Liver (tissue), 9 donors: ENCODE data around the gene TAF1B. TPM values are rescaled to one million over a fixed set of nuclear protein-coding genes. Genes with fewer than 3 reads are reported as not detected.
A peak's percentile ranks its signal among the peaks of the same experiment; 100 is the strongest.

Source experiments
- DNase-seq: peaks from one replicate; pipeline ENCODE4 v3.0.0-alpha.2; 2017; ENCODE audit warnings: low spot score
- H3K27ac ChIP-seq, 2 donors: one replicate each; pipeline ENCODE4 v1.7.0; 2013; ENCODE audit warnings: inconsistent platforms in 2 of 2, low read length in 2 of 2, control low read depth in 1 of 2, low read depth in 1 of 2, mild to moderate bottlenecking in 1 of 2
- H3K27me3 ChIP-seq, 4 donors: one replicate each; pipeline versions ENCODE4 v1.6.1 to v1.7.0; 2013; ENCODE audit warnings: low read length in 3 of 4, inconsistent platforms in 1 of 4, mild to moderate bottlenecking in 1 of 4, moderate library complexity in 1 of 4; ENCODE audit not compliant: control insufficient read depth in 4 of 4, insufficient read depth in 4 of 4
- H3K36me3 ChIP-seq, 4 donors: one replicate each; pipeline versions ENCODE4 v1.6.1 to v1.7.0; 2013; ENCODE audit warnings: low read length in 3 of 4, mild to moderate bottlenecking in 3 of 4, low read depth in 1 of 4, moderate library complexity in 1 of 4; ENCODE audit not compliant: control insufficient read depth in 4 of 4, insufficient read depth in 3 of 4
- H3K4me1 ChIP-seq, 4 donors: one replicate each; pipeline versions ENCODE4 v1.6.1 to v1.7.0; 2013; ENCODE audit warnings: low read length in 3 of 4, mild to moderate bottlenecking in 3 of 4, moderate library complexity in 1 of 4; ENCODE audit not compliant: control insufficient read depth in 4 of 4, insufficient read depth in 4 of 4
- H3K4me3 ChIP-seq, 3 donors: one replicate each; pipeline versions ENCODE4 v1.6.1 to v1.7.0; 2013; ENCODE audit warnings: low read length in 3 of 3, control low read depth in 1 of 3, low read depth in 1 of 3, mild to moderate bottlenecking in 1 of 3
- H3K9ac ChIP-seq, 2 donors: one replicate each; pipeline ENCODE4 v1.7.0; 2013; ENCODE audit warnings: low read length in 2 of 2, mild to moderate bottlenecking in 2 of 2, moderate library complexity in 2 of 2, control low read depth in 1 of 2, low read depth in 1 of 2
- H3K9me3 ChIP-seq, 4 donors: one replicate each; pipeline versions ENCODE4 v1.6.1 to v1.7.0; 2013; ENCODE audit warnings: low read length in 3 of 4; ENCODE audit not compliant: control insufficient read depth in 4 of 4
- ATF3 ChIP-seq: IDR thresholded peaks from 2 replicates; pipeline ENCODE4 v1.6.1; 2016; ENCODE audit warnings: antibody characterized with exemption
- CTCF ChIP-seq: fragments of 150-350 bp; IDR thresholded peaks from 2 replicates; pipeline ENCODE4 v1.5.1; 2017; ENCODE audit warnings: improper control_type of control experiment, low read depth, low read length; ENCODE audit not compliant: missing input control
- EGR1 ChIP-seq, 2 donors: IDR thresholded peaks; 2 replicates each; pipeline ENCODE4 v1.6.1; 2016 to 2018; ENCODE audit warnings: antibody characterized with exemption in 2 of 2, low read depth in 2 of 2
- FOXA1 ChIP-seq: IDR thresholded peaks from 2 replicates; pipeline ENCODE4 v1.6.1; 2016; ENCODE audit warnings: antibody characterized with exemption
- FOXA2 ChIP-seq: IDR thresholded peaks from 2 replicates; pipeline ENCODE4 v1.6.1; 2016; ENCODE audit warnings: antibody characterized with exemption
- GABPA ChIP-seq, 2 donors: IDR thresholded peaks in 1 of 2; conservative IDR thresholded peaks in 1 of 2; 2 replicates each; pipeline ENCODE4 v1.6.1; 2016; ENCODE audit warnings: antibody characterized with exemption in 2 of 2, mild to moderate bottlenecking in 1 of 2, moderate library complexity in 1 of 2
- HNF4A ChIP-seq, 2 donors: conservative IDR thresholded peaks; 2 replicates each; pipeline ENCODE4 v1.6.1; 2016; ENCODE audit warnings: antibody characterized with exemption in 2 of 2, mild to moderate bottlenecking in 2 of 2
- HNF4G ChIP-seq: IDR thresholded peaks from 2 replicates; pipeline ENCODE4 v1.6.1; 2016; ENCODE audit warnings: antibody characterized with exemption
- JUND ChIP-seq, 2 donors: IDR thresholded peaks; 2 replicates each; pipeline ENCODE4 v1.6.1; 2016; ENCODE audit warnings: antibody characterized with exemption in 2 of 2
- MAX ChIP-seq: IDR thresholded peaks from 2 replicates; pipeline ENCODE4 v1.6.1; 2016; ENCODE audit warnings: antibody characterized with exemption
- NR2F2 ChIP-seq: IDR thresholded peaks from 2 replicates; pipeline ENCODE4 v1.6.1; 2016; ENCODE audit warnings: antibody characterized with exemption
- RAD21 ChIP-seq, 2 donors: IDR thresholded peaks; 2 replicates each; pipeline ENCODE4 v1.6.1; 2016; ENCODE audit warnings: antibody characterized with exemption in 2 of 2, mild to moderate bottlenecking in 2 of 2
- REST ChIP-seq: IDR thresholded peaks from 2 replicates; pipeline ENCODE4 v1.6.1; 2016; ENCODE audit warnings: antibody characterized with exemption, mild to moderate bottlenecking
- RXRA ChIP-seq, 2 donors: IDR thresholded peaks; 2 replicates each; pipeline ENCODE4 v1.6.1; 2017 to 2018; ENCODE audit warnings: antibody characterized with exemption in 2 of 2, mild to moderate bottlenecking in 1 of 2
- SP1 ChIP-seq: IDR thresholded peaks from 2 replicates; pipeline ENCODE4 v1.6.1; 2018; ENCODE audit warnings: antibody characterized with exemption, mild to moderate bottlenecking
- TAF1 ChIP-seq: conservative IDR thresholded peaks from 2 replicates; pipeline ENCODE4 v1.6.1; 2016; ENCODE audit warnings: antibody characterized with exemption, mild to moderate bottlenecking
- YY1 ChIP-seq: IDR thresholded peaks from 2 replicates; pipeline ENCODE4 v1.6.1; 2016; ENCODE audit warnings: antibody characterized with exemption, mild to moderate bottlenecking
- ZBTB33 ChIP-seq: IDR thresholded peaks from 2 replicates; pipeline ENCODE4 v1.6.1; 2016; ENCODE audit warnings: antibody characterized with exemption
- WGBS: extraction: QIAGEN DNeasy Blood & Tissue Kit; methylation state at CpG from one replicate; pipeline ENCODE4 v1.1.7; 2013; 5-methylcytosine and 5-hydroxymethylcytosine counted together
- polyA plus RNA-seq, 2 donors: library from polyadenylated mRNA; stranded (reverse) in 1 of 2; unstranded in 1 of 2; fragments of 200-250 nt in 1 of 2; fragments of >200 nt in 1 of 2; fragmentation: Nextera tagmentation in 1 of 2; extraction: Ambion mirVana in 1 of 2; gene quantifications; one replicate each; pipeline versions ENCODE4 v1.2.1 to v1.2.3, GENCODE V29; 2013 to 2015
- total RNA-seq, 2 donors: library from RNA; depleted of rRNA; stranded (reverse); fragments of >200 nt; gene quantifications; one replicate each; pipeline ENCODE4 v1.2.3, GENCODE V29; 2014
- donor health status: healthy.
- donor health status: healthy.
- donor health status: healthy.
- donor health status: healthy.
- donor health status: healthy.

Gene TAF1B
- total and polyA plus RNA-seq, 4 donors: 3.1 to 17.2 (median 5.6) TPM

GRCh38 chr2:9912468-9912867, 69.2 kb downstream of the TAF1B start:
- Histone ChIP-seq H3K27me3 (no peaks in the 10 kb centered on the region), H3K4me3 (no peak overlapping the region), H3K9me3 (no peaks in the 10 kb centered on the region), H3K27ac (peak overlapping the region; percentile 27 to 45), H3K36me3 (peaks cover 0 to 3% (median 0%) of the 10 kb centered on the region in 4 donors), H3K9ac (no peak overlapping the region), H3K4me1 (peaks cover 0 to 7% (median 2%) of the 10 kb centered on the region in 4 donors)
- TF ChIP-seq SP1 (peak; percentile 81), HNF4A (conservative IDR thresholded peaks at IDR 0.05) (peak; percentile 80 to 84), YY1 (no peak), FOXA1 (no peak), FOXA2 (peak; percentile 46), TAF1 (peak; percentile 18), EGR1 (IDR thresholded peaks at IDR 0.05; ENCODE audit: low read depth in 2 of 2) (no peak), REST (no peak), NR2F2 (no peak), RAD21 (IDR thresholded peaks at IDR 0.05) (peak in 1 of 2 donors; percentile 42), RXRA (IDR thresholded peaks at IDR 0.05) (peak; percentile 49 to 52), JUND (IDR thresholded peaks at IDR 0.05) (peak in 1 of 2 donors; percentile 56), GABPA (IDR thresholded peaks at IDR 0.05 in 1 of 2, conservative IDR thresholded peaks at IDR 0.05 in 1 of 2) (no peak), ATF3 (no peak), CTCF (no peak), HNF4G (peak; percentile 67), ZBTB33 (no peak), MAX (no peak)
- WGBS: 48% methylated on average over 4 of the region's 4 CpGs
- no peak for DNase-seq
